ENCODE data around the gene KRTAP5-1.

GRCh38 chr11:1560002-1560648, 25.0 kb downstream of the KRTAP5-1 start:
- no peak for TF ChIP-seq JUNB (IDR thresholded peaks at IDR 0.05)
- TF ChIP-seq ZNF622 (IDR thresholded peaks at IDR 0.05), result no peak
- TF ChIP-seq ESRRA (IDR thresholded peaks at IDR 0.05; ENCODE audit: low read length), result no peak
- no peak for TF ChIP-seq RCOR1 (conservative IDR thresholded peaks at IDR 0.05; ENCODE audit: low read depth, low read length)
- TF ChIP-seq SRF (IDR thresholded peaks at IDR 0.05; ENCODE audit: low read depth in 2 of 2, low read length in 2 of 2), result no peak
- no peak for TF ChIP-seq GABPA (IDR thresholded peaks at IDR 0.05; ENCODE audit: low read depth)
- no peak for TF ChIP-seq ZZZ3 (IDR thresholded peaks at IDR 0.05; ENCODE audit: control insufficient read depth, insufficient read length, low read depth)
- TF ChIP-seq JUND (IDR thresholded peaks at IDR 0.05; ENCODE audit: low read depth, low read length), result no peak
